NCI-H82 treated with DMSO at 0.1 percent for 48 hours (cell line): ENCODE measurements around the gene LYVE1.

Source experiments
- DNase-seq: peaks from one replicate; lab custom pipeline; 2025; ENCODE audit not compliant: unreplicated experiment; lab: John Stamatoyannopoulos, UW

Gene LYVE1

GRCh38 chr11:10594407-10594806 is 25.9 kb upstream of the LYVE1 start:
- no peak for DNase-seq

GRCh38 chr11:10592331-10592730 is 23.9 kb upstream of the LYVE1 start:
- DNase-seq = no peak

- DNase-seq = no peak
Measured at GRCh38 chr11:10591741-10592140, 23.3 kb upstream of the LYVE1 start.

GRCh38 chr11:10590218-10590915 is 21.9 kb upstream of the LYVE1 start:
- no peak for DNase-seq

GRCh38 chr11:10588904-10589303 is 20.4 kb upstream of the LYVE1 start:
- DNase-seq = no peak

GRCh38 chr11:10587995-10588394 is 19.5 kb upstream of the LYVE1 start:
- no peak for DNase-seq

- no peak for DNase-seq
Measured at GRCh38 chr11:10587388-10587787, 18.9 kb upstream of the LYVE1 start.

GRCh38 chr11:10584071-10584501 is 15.6 kb upstream of the LYVE1 start:
- DNase-seq = no peak

- no peak for DNase-seq
Measured at GRCh38 chr11:10581481-10582019, 13.1 kb upstream of the LYVE1 start.

GRCh38 chr11:10580623-10581022 is 12.2 kb upstream of the LYVE1 start:
- no peak for DNase-seq

GRCh38 chr11:10579700-10580099 is 11.2 kb upstream of the LYVE1 start:
- DNase-seq = no peak

GRCh38 chr11:10576035-10576398 is 7.6 kb upstream of the LYVE1 start:
- DNase-seq = no peak

- no peak for DNase-seq
Measured at GRCh38 chr11:10575346-10576034, 7.0 kb upstream of the LYVE1 start.

GRCh38 chr11:10573556-10573955 is 5.1 kb upstream of the LYVE1 start:
- DNase-seq = no peak

- DNase-seq = no peak
Measured at GRCh38 chr11:10573028-10573427, 4.6 kb upstream of the LYVE1 start.

GRCh38 chr11:10572533-10572932 is 4.1 kb upstream of the LYVE1 start:
- DNase-seq = no peak

- no peak for DNase-seq
Measured at GRCh38 chr11:10567446-10567845, 1.0 kb downstream of the LYVE1 start.

- no peak for DNase-seq
Measured at GRCh38 chr11:10566257-10566957, 2.1 kb downstream of the LYVE1 start.

GRCh38 chr11:10565493-10565892 is 3.0 kb downstream of the LYVE1 start:
- DNase-seq = no peak

GRCh38 chr11:10564696-10565318 is 3.7 kb downstream of the LYVE1 start:
- no peak for DNase-seq

- DNase-seq = no peak
Measured at GRCh38 chr11:10564030-10564429, 4.4 kb downstream of the LYVE1 start.
